ENCODE measurements around the gene JAKMIP2.

GRCh38 chr5:147610798-147611197, 171.7 kb downstream of the JAKMIP2 start:
- TF ChIP-seq JUND (IDR thresholded peaks at IDR 0.05) (no peak), USF1 (IDR thresholded peaks at IDR 0.05; ENCODE audit: borderline replicate concordance, low read depth) (no peak), POLR2AphosphoS5 (IDR thresholded peaks at IDR 0.05; ENCODE audit: low read depth, low read length) (no peak), EP300 (IDR thresholded peaks at IDR 0.05; ENCODE audit: borderline replicate concordance in 1 of 2, low read depth in 1 of 2, low read length in 1 of 2) (no peak), EZH2phosphoT487 (IDR thresholded peaks at IDR 0.05; ENCODE audit: borderline replicate concordance, low read depth) (no peak), FOXJ3 (CRISPR knock-in tag; IDR thresholded peaks at IDR 0.05) (no peak), MAX (IDR thresholded peaks at IDR 0.05; ENCODE audit: low read depth) (no peak), CTCF (IDR thresholded peaks at IDR 0.05) (no peak), GATA2 (CRISPR knock-in tag; IDR thresholded peaks at IDR 0.05) (no peak), REST (IDR thresholded peaks at IDR 0.05; ENCODE audit: low read depth, low read length) (no peak), TEAD4 (IDR thresholded peaks at IDR 0.05; ENCODE audit: borderline replicate concordance, insufficient read depth) (no peak), NRF1 (IDR thresholded peaks at IDR 0.05; ENCODE audit: low read depth, low read length) (no peak), RXRA (IDR thresholded peaks at IDR 0.05; ENCODE audit: borderline replicate concordance, low read depth) (no peak)
